Fibroblast of the aortic adventitia (primary cell): Measurements from ENCODE around the gene RNF112. TPM values are rescaled to one million over a fixed set of nuclear protein-coding genes. Genes with fewer than 3 reads are reported as not detected.

Source experiments
- DNase-seq: peaks from one replicate; pipeline ENCODE4 v3.0.0-alpha.2; 2010; ENCODE audit warnings: low read depth
- H3K4me3 ChIP-seq: 2 replicates; pipeline ENCODE4 v1.5.1; 2011; ENCODE audit warnings: low read depth, mild to moderate bottlenecking, control low read depth, low read length, moderate library complexity
- CTCF ChIP-seq: IDR thresholded peaks from 2 replicates; pipeline ENCODE4 v1.5.1; 2011; ENCODE audit warnings: mild to moderate bottlenecking, low read length, control low read depth, inconsistent platforms; ENCODE audit not compliant: insufficient read depth
- total RNA-seq: library from RNA; depleted of rRNA; stranded (reverse); fragments of >200 nt; gene quantifications from 2 replicates; pipeline ENCODE4 v1.2.3, GENCODE V29; 2012; ENCODE audit warnings: low replicate concordance

The RNF112 gene
- total RNA-seq, 1 donor = 0.36 TPM

GRCh38 chr17:19447085-19447583, 36.1 kb downstream of the RNF112 start:
- H3K4me3 ChIP-seq = no peak overlapping the region
- peak; percentile 86 for TF ChIP-seq CTCF
- peak; percentile 91 for DNase-seq

GRCh38 chr17:19448341-19449268, 37.6 kb downstream of the RNF112 start:
- TF ChIP-seq CTCF = no peak
- DNase-seq = peak; percentile 100
- H3K4me3 ChIP-seq = no peak overlapping the region

GRCh38 chr17:19449656-19450055, 38.6 kb downstream of the RNF112 start:
- no peak for TF ChIP-seq CTCF

GRCh38 chr17:19453296-19453695, 42.3 kb downstream of the RNF112 start:
- TF ChIP-seq CTCF = no peak
- DNase-seq = no peak

More at GRCh38 chr17:19449656-19450055, 38.6 kb downstream of the RNF112 start:
- DNase-seq = no peak
- H3K4me3 ChIP-seq = no peak overlapping the region

GRCh38 chr17:19454074-19454473, 43.0 kb downstream of the RNF112 start:
- DNase-seq = peak; percentile 23
- no peak for TF ChIP-seq CTCF
- H3K4me3 ChIP-seq = no peak overlapping the region

More at GRCh38 chr17:19453296-19453695, 42.3 kb downstream of the RNF112 start:
- H3K4me3 ChIP-seq = no peak overlapping the region

- no peak overlapping the region for H3K4me3 ChIP-seq
- no peak for DNase-seq
- no peak for TF ChIP-seq CTCF
Measured at GRCh38 chr17:19456016-19456927, 45.2 kb downstream of the RNF112 start.
